Measurements from ENCODE around the gene PPP2R3A. TPM values are rescaled to one million over a fixed set of nuclear protein-coding genes. Genes with fewer than 3 reads are reported as not detected.
A peak's percentile ranks its signal among the peaks of the same experiment; 100 is the strongest.

Gene PPP2R3A
- total and polyA plus RNA-seq, 9 of the 15 experiments (the other 6 are each of a cell fraction or from before 2014, with no cell fraction given), result 0.10 to 0.50 (median 0.24) TPM

GRCh38 chr3:136018876-136019275 lies 53.3 kb downstream of the PPP2R3A start:
- 0% methylated on average over 1 of the region's 1 CpG for WGBS (ENCODE audit: insufficient coverage, low coverage, missing lambda C conversion rate)
- FAIRE-seq, result no peak
- in situ Hi-C loops (cut with MboI), result no loop called here

GRCh38 chr3:136021803-136022202 lies 56.3 kb downstream of the PPP2R3A start:
- Histone ChIP-seq H3K4me2 (ENCODE audit: insufficient read depth, low read length) (no peak overlapping the region), H3K9me3 (replicated peaks; ENCODE audit: control insufficient read depth, insufficient read depth, low read depth, low read length) (no peaks in the 10 kb centered on the region), H3K4me1 (replicated peaks in 1 of 2; ENCODE audit: control insufficient read depth in 2 of 2, insufficient read depth in 2 of 2, low read length in 2 of 2) (no peaks in the 10 kb centered on the region), H3K4me3 (no peak overlapping the region), H3K27ac (ENCODE audit: extremely low read depth, low read depth, low read length) (no peak overlapping the region), H3K9me1 (ENCODE audit: control insufficient read depth, insufficient read depth, low read length) (no peaks in the 10 kb centered on the region), H3K79me2 (ENCODE audit: control insufficient read depth, insufficient read depth, low read length) (no peaks in the 10 kb centered on the region), H3K27me3 (ENCODE audit: control insufficient read depth in 2 of 2, insufficient read depth in 2 of 2, low read length in 2 of 2) (no peaks in the 10 kb centered on the region), H3K36me3 (ENCODE audit: control insufficient read depth, insufficient read depth, low read length) (no peaks in the 10 kb centered on the region), H3K9ac (ENCODE audit: insufficient read depth in 1 of 2, low read depth in 2 of 2, low read length in 2 of 2) (no peak overlapping the region), H4K20me1 (replicated peaks; ENCODE audit: control insufficient read depth, insufficient read depth, low read length) (no peaks in the 10 kb centered on the region), H2AFZ (ENCODE audit: low read depth, low read length) (no peak overlapping the region)
- BruUV-seq (replicated peaks), result no TSS peak
- no peak for ATAC-seq
- FAIRE-seq, result no peak
- no peak for DNase-seq (ENCODE audit: extremely low read depth in 1 of 4, low spot score in 3 of 4)
- CTCF ChIA-PET (ENCODE audit: low intra/inter-chr PET ratio), result no interaction called here
- in situ Hi-C loops (cut with MboI) (no loop called here), intact Hi-C loops (cut with micrococcal nuclease) (no loop called here)
- WGBS (ENCODE audit: insufficient coverage, low coverage, missing lambda C conversion rate), result 0% methylated on average over 1 of the region's 1 CpG
- POLR2A ChIA-PET, result no interaction called here
- no peak for TF ChIP-seq NCOA1 (IDR thresholded peaks at IDR 0.05; ENCODE audit: low read depth)
- TF ChIP-seq POLR2B (IDR thresholded peaks at IDR 0.05; ENCODE audit: low read depth, partially characterized antibody), result no peak
- no peak for TF ChIP-seq FOS (IDR thresholded peaks at IDR 0.05; ENCODE audit: extremely low read depth, insufficient read length)
- no peak for TF ChIP-seq ZNF41 (CRISPR knock-in tag; conservative IDR thresholded peaks at IDR 0.05)
- TF ChIP-seq ZNF507 (tag; conservative IDR thresholded peaks at IDR 0.05), result no peak
- TF ChIP-seq CHCHD3 (CRISPR knock-in tag; IDR thresholded peaks at IDR 0.05), result no peak
- no peak for TF ChIP-seq ZNF592 (IDR thresholded peaks at IDR 0.05)
- TF ChIP-seq CC2D1A (IDR thresholded peaks at IDR 0.05), result no peak
- no peak for TF ChIP-seq CBX8 (IDR thresholded peaks at IDR 0.05; ENCODE audit: borderline replicate concordance, extremely low read depth, low read depth, low read length, poor library complexity, severe bottlenecking)
- no peak for TF ChIP-seq HNRNPL (IDR thresholded peaks at IDR 0.05; ENCODE audit: low read depth, low read length)
- no peak for TF ChIP-seq ZNF79 (CRISPR knock-in tag; IDR thresholded peaks at IDR 0.05; ENCODE audit: low read depth)
- no peak for TF ChIP-seq RAD51 (IDR thresholded peaks at IDR 0.05; ENCODE audit: borderline replicate concordance, low read depth)

More at GRCh38 chr3:136018876-136019275, 53.3 kb downstream of the PPP2R3A start:
- DNase-seq (ENCODE audit: extremely low read depth in 1 of 4, low spot score in 3 of 4) (no peak), ATAC-seq (no peak)
- no peak overlapping the region for H3K27ac ChIP-seq (ENCODE audit: extremely low read depth, low read depth, low read length)
- no peak overlapping the region for H2AFZ ChIP-seq (ENCODE audit: low read depth, low read length)
- H3K9me3 ChIP-seq (replicated peaks; ENCODE audit: control insufficient read depth, insufficient read depth, low read depth, low read length), result no peaks in the 10 kb centered on the region
- no peak overlapping the region for H3K9ac ChIP-seq (ENCODE audit: insufficient read depth in 1 of 2, low read depth in 2 of 2, low read length in 2 of 2)
- no peak overlapping the region for H3K4me3 ChIP-seq
- no peaks in the 10 kb centered on the region for H3K36me3 ChIP-seq (ENCODE audit: control insufficient read depth, insufficient read depth, low read length)
- BruUV-seq (replicated peaks), result no TSS peak
- H4K20me1 ChIP-seq (replicated peaks; ENCODE audit: control insufficient read depth, insufficient read depth, low read length), result no peaks in the 10 kb centered on the region
- no peak overlapping the region for H3K4me2 ChIP-seq (ENCODE audit: insufficient read depth, low read length)
- H3K9me1 ChIP-seq (ENCODE audit: control insufficient read depth, insufficient read depth, low read length), result no peaks in the 10 kb centered on the region
- TF ChIP-seq NR4A1 (CRISPR knock-in tag; IDR thresholded peaks at IDR 0.05), result no peak
- no peak for TF ChIP-seq NR4A1 (tag; IDR thresholded peaks at IDR 0.05)
- TF ChIP-seq NCOA2 (IDR thresholded peaks at IDR 0.05; ENCODE audit: partially characterized antibody in 2 of 2), result no peak
- TF ChIP-seq NFIC (IDR thresholded peaks at IDR 0.05), result no peak
- TF ChIP-seq CBFA2T3 (IDR thresholded peaks at IDR 0.05), result peak; percentile 33; the same call in 1 of the 2 replicates
- no peak for TF ChIP-seq ETS2 (tag; IDR thresholded peaks at IDR 0.05; ENCODE audit: borderline replicate concordance, poor library complexity, severe bottlenecking)
- intact Hi-C loops (cut with micrococcal nuclease), result no loop called here
- no peaks in the 10 kb centered on the region for H3K79me2 ChIP-seq (ENCODE audit: control insufficient read depth, insufficient read depth, low read length)
- CTCF ChIA-PET (ENCODE audit: low intra/inter-chr PET ratio), result no interaction called here
- no peaks in the 10 kb centered on the region for H3K4me1 ChIP-seq (replicated peaks in 1 of 2; ENCODE audit: control insufficient read depth in 2 of 2, insufficient read depth in 2 of 2, low read length in 2 of 2)
- H3K27me3 ChIP-seq (ENCODE audit: control insufficient read depth in 2 of 2, insufficient read depth in 2 of 2, low read length in 2 of 2), result no peaks in the 10 kb centered on the region
- POLR2A ChIA-PET, result no interaction called here

All from K562 (cell line).